RKO (cell line): ENCODE measurements around the gene COPA.

Source experiments
- DNase-seq: peaks from one replicate; pipeline ENCODE4 v3.0.0-alpha.2; 2016; ENCODE audit warnings: low spot score

The COPA gene

DNA sequence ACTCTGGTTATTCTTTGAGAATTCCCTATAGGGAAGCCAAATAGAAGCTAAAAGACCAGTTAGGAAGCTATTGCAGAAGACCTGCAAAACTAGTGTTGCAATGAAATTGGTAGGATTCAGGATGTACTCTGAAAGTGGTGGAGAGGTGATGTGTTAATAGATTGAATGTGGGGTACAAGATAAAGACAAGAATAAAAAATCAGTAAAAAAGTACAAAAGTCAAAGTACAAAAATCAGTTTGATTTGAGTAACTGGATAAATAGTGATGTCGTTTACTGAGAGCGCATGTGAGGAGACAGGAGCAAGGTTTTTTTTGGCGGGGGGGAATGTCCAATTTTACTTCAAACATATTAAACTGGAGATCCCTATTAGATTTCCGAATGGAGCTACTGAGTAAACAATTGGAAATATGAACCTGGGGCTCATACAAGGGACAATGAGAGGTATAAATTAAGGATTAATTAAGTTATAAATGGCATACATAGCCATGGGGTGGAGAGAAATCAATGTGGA lies 78.2 kb downstream of the COPA start:
- DNase-seq, result no peak

DNA sequence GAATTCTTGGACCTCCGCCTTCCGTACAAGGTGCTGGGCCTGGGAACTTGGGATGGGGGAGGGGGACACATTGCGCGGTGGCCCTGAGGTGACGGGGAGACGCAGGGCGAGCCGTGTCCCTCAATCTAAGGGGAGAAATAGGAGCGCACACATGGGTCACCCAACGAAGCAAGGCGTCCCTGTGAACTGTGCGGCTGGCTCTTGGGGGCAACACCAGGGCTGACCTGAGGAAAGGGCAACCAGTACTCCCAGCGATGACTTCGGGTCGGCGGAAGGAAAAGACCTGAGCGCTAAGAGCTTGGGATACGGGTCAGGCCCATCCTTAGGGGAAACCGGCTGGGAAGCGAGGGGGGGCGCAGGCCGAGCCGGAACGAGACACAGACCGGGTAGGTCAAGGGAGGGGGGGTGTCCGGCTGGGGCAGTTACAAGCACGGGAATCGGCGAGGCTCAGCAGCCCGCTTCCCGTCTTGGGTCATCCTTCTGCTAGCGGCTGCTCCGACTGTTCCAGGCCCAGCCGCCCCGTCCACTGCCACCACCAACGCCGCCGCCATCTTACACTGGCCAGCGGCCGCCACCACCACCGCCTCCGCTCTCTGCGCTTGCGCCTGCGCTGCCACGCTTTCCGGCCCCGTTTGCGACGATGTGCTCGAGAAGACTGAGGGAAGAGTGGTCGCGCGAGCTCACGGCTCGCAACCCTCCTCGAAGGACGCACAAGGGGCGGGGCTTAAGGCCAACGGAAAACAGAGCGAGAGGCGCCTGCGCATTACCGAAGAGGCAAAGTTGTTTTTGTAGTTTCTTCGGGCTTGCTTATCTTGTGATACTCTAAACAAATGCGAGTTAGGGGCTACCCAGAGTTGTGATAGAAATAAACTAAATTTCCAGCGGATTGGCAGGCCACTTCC lies 80.9 kb downstream of the COPA start, which contains the start of gene DCAF8:
Gene DCAF8, minus strand, starts transcription at position 657 of the 902 bp plus-strand sequence. CDS start 18,541 bp downstream, outside the sequence.
- peak; percentile 98 for DNase-seq

GRCh38 chr1:160261556-160261892 lies 81.5 kb downstream of the COPA start:
- DNase-seq, result peak; percentile 85

DNA sequence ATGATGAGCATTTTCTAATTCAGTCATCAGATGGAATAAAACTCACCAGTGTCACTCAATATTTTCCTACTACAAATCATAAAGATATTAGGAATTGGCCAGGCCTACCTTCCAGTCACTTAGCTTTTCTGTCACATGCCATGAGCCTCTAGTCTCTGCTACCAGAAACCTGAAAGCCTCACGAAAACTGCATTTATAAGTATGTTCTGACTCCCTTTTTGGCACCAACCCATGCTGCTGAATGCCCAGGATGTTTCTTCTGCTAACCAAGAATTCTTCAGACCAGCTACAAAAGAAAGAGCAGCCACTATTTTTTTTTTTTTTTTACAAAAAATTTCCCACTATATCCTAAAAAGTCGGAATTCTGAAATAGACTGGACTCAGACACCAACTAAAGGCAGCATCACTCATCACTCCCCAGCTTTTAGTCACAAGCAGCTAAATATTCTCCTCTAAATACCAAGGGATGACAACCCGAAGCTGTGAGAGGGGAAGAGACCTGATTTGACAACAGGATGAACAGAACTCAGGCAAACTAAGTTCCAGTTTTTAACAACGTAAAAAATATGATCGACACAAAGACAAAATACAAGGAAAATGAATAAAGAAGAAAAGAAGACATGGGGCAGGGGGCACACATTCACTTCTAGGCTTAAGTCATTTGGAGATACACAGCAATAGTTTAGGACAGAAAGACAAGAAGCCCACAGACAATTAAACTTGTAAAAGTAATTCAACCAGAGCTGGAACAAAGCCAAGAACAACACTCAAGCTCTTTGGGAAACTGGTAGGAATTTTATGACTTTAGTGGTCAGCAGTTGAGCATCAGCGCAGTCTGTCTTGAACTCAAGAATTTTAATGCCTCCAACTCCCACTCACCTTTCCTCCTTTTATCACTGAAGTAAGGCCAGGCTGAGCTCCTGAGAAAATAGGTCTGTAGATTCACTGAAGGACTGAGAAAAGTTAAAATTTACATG lies 82.4 kb downstream of the COPA start:
- DNase-seq, result peak; percentile 72

- DNase-seq, result no peak
Measured at GRCh38 chr1:160258177-160258798, 84.8 kb downstream of the COPA start.

DNA sequence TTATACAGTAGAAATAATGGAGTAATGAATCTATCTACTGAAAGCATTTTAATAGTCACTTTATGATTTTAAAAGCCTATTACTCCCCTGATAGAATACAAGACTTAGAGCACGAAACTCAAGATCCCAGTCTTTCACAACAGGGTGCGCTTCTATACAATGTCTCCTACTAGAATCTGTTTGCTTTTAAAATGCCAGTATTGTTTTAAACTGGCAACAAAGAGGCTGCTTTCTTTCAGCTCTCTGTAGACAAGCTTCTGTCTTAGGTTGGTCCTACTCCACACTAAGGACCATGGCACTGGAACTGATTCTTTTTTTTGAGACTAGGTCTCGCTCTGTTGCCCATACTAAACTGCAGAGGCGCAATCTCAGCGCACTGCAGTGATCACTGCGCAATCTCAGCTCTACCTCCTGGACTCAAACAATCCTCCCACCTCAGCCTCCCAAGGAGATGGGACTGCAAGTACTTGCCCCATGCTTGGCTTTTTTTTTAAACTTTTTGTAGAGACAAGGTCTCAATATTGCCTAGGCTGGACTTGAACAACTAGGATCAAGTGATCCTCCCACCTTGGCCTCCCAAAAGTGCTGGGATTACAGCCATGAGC lies 85.5 kb downstream of the COPA start:
- DNase-seq, result no peak

DNA sequence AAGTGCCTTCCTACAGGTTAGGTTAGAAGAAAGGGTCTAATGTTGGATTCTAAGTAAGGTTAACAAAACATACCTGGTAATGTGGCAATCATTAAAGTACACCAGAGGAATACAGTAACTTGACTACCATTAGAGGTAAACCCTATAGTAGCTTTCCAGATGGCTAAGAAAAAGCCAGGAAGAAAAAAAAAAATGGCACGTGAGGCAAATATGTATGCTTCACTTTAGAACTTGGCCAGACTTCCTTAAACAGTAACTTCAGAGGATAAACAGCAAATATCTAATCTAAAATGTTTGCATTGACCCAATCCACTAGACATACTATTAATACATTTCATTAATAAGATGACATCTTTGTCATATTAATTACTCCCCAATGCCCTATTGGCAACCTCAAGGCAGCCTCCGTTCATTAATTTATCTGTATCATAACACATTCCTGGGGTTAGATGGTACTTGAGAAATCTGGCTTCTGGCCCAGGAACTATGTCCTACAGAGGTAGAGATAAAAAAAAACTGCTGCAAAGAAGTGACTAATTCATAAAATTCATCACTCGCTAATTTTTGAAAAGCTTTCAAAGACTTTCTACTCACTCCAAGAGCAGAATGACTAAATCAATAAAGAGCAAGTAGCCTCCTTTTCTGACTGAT lies 86.5 kb downstream of the COPA start:
- DNase-seq, result peak; percentile 41

- no peak for DNase-seq
Measured at GRCh38 chr1:160255781-160256300, 87.2 kb downstream of the COPA start.

- peak; percentile 81 for DNase-seq
Measured at GRCh38 chr1:160251687-160252526, 91.1 kb downstream of the COPA start.

DNA sequence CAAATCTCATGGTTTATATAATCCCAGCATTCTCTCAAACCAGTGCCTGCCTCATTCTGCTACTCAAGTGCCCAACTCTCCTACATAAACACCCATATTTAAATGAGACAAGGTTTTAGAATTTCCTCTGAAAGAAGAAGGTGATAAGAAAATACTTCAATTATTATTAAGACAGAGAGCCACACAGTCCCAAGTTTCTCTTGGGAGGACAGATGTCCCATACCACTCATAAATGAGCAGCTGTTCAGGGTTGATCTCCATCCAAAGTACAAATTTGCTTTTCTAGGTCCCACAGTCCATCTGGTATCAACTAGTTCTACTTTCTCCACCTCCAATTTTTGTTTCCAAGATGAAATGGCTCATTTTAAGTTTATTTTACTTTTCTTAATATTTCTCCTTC lies 92.0 kb downstream of the COPA start:
- DNase-seq, result no peak

DNA sequence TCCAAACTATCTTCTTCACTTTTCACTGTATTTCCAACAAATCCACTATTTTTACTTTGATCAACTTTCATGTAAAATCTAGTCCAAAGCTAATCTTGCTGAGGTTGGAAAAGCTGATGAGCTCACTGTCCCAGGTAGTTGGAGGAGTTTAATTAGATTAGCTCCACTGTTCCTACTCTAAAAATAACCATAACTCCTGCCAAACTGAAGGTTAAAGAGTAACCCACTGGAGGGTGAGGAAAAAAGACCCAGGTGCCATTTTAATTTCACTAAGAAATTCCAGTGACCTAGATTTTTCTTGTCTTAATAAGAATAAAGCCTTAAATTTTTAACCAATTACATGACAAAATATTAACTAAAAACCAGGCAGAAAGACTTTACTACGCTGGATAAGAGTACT lies 96.0 kb downstream of the COPA start:
- DNase-seq, result no peak

DNA sequence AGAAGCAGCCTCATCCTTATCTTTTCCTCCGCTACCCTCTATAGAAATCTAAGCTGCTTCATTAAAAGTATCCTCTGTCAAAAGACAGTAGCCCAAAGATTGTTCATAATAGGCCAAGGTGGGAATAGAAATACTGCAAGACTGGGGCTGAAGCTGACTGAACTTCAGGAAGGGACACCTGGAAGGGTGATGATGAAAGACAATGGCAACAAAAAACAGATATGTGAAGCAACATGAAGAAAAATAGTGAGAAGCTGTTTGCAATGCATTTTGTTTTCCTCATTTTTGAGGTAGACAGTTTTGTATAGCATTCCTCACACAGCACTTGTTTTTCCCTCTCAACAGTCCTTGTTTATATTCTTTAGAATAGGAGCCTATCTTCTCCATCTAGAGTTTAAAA lies 97.6 kb downstream of the COPA start:
- no peak for DNase-seq

GRCh38 chr1:160244209-160244608 lies 98.8 kb downstream of the COPA start:
- no peak for DNase-seq

DNA sequence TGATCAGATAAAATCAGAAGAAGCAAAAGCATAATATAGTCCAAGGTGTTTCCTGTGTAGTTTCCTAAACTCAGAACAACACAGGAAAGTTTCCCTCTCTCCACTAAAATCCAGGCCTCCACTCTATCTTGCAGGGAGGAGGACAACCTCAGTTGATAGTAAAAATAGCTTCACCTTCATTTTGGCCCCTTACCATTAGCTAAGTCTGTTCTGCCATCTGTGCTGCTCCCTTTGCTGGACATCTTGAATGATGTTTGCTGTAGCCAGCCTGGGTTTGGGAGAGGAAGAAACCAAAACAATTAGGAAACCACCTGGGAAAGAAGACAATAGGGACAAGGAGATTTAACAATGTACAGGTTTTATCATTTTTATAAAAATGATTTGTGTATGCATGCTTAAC lies 99.3 kb downstream of the COPA start:
- DNase-seq, result no peak

GRCh38 chr1:160239582-160240299 lies 103.3 kb downstream of the COPA start:
- DNase-seq, result no peak
